Measurements from ENCODE around the gene TXNDC11.

The TXNDC11 gene

DNA sequence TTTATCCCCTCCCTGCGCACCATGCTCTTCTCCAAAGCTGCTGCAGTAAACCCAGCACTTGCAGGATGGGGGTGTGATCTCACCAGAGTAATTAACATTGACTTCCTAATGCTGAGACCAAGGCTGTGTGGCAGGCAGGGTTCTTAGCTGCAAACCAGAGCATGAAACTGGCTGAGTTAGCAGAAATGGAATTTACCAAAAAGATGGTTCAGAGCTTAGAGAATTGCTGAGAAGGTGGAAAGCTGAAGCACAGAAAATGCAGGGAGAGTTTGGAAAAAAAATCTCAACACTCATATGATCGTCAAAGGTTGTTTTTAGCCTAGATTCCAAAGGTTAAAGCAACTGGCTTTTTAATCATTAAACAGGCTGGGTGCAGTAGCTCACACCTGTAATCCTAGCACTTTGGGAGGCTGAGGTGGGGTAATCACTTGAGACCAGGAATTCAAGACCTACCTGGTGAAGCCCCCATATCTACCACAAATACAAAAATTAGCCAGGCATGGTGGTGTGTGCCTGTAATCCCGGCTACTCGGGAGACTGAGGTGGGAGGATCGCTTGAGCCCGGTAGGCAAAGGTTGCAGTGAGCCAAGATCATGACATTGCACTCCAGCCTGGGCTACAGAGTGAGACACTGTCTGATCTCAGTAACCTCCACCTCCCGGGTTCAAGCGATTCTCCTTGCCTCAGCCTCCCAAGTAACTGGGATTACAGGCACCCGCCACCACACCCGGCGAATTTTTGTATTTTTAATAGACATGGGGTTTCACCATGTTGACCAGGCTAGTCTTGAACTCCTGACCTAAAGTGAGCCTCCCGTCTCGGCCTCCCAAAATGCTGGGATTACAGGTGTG lies 6.0 kb upstream of the TXNDC11 start:
- no peak for DNase-seq

DNA sequence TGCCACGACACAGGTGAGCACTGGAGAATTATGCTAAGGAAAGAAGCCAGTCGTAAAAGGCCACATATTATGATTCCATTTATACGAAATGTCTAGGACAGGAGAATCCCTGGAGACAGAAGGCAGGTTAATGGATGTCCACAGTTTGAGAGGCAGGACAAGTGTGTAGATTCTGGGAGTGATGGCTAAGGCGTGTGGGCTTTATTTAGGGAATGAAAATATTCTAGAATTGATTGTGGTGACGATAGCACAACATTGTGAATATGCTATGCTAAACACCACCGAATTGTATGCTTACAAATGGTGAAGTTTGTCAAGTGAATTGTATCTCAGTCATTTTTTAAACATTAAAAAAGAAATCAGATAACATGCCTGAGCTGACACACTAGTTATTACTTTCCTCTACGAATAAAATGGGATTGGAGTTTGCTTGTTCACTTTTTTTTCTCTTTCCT lies 5.3 kb upstream of the TXNDC11 start:
- no peak for DNase-seq

DNA sequence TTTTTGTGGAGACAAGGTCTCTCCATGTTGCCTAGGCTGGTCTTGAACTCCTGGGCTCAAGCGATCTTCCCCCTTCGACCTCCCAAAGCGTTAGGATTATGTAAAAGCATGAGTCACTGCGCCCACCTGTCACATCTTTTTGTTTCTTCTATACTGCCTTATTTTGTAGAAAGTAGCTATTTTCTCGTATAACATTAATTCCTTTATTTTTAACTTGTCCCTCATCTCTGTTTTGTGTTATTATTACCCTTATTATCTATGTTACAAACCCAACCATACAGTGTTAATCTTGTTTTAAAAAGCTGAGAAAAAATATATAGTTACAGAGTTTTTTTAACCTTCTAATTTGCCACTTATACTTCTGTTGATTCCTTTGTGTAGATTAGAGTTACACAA lies 1.4 kb upstream of the TXNDC11 start:
- no peak for DNase-seq

DNA sequence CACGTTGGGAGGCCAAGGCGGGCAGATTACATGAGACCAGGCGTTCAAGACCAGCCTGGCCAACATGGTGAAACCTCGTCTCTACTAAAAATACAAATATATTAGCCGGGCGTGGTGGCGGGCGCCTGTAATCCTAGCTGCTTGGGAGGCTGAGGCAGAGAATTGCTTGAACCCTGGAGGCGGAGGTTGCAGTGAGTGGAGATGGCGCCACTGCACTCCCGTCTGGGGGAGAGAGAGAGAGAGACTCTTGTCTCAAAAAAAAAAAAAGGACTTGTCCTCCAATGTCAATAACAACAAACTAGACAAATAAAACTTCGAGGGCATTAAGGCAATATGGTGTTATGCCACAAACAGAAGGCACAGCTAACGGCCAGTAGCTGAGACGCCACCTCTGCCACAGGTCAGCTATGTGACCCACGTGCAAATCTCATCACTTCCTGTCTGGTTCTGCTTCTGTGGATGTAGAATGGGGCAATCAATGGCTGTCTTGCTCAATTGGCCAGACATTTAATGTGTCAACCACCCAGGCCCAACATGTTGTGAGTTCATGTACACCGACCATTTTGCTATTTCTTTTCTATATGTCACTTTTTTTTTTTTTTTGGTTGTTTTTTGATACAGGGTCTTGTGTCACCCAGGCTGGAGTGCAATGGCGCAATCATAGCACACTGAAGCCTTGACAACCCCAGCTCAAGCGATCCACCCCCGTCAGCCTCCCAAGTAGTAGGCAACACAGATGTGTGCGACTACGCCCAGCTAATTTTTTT lies 834 bp upstream of the TXNDC11 start:
- DNase-seq = peak; percentile 44

DNA sequence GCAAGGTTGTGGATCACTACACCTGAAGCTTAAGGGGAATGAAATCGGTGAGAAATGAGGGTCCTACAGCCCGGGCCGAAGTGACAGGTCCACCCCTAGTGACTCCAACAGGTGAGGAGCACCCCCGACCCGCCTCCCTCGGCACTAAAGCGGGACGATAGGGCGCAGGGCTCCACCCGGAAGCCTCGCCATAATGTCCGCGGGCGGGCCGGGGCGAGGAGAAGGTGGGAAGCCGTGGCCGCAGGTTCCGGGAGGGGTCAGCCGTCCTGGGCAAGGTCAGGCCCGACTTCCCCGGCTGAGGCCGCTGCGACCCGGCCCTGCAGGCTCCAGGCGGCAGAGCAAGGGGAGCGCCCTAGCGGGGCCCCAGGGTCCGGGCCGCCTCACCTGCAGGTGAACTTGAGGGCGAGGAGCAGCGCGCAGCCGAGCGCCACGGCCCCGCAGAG lies 543 bp downstream of the TXNDC11 start:
- no peak for DNase-seq

DNA sequence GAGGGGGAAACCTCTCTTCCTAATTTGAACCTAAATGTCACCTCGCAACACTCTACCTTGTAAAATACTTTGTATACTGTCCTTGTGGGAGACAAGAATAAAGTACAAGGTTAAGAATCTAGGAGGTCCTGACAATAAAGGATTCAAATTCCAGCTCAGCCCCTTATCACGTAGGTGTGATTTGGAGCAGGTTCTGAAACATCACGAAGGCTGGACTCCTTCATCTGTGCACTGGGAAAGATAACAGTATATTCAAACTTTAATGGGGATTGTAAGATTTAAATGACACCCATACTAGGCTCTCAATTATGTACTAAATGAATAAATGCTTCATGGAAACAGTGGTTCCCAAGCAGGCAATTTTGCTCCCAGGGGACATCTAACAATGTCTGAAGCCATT lies 2.1 kb downstream of the TXNDC11 start:
- no peak for DNase-seq

DNA sequence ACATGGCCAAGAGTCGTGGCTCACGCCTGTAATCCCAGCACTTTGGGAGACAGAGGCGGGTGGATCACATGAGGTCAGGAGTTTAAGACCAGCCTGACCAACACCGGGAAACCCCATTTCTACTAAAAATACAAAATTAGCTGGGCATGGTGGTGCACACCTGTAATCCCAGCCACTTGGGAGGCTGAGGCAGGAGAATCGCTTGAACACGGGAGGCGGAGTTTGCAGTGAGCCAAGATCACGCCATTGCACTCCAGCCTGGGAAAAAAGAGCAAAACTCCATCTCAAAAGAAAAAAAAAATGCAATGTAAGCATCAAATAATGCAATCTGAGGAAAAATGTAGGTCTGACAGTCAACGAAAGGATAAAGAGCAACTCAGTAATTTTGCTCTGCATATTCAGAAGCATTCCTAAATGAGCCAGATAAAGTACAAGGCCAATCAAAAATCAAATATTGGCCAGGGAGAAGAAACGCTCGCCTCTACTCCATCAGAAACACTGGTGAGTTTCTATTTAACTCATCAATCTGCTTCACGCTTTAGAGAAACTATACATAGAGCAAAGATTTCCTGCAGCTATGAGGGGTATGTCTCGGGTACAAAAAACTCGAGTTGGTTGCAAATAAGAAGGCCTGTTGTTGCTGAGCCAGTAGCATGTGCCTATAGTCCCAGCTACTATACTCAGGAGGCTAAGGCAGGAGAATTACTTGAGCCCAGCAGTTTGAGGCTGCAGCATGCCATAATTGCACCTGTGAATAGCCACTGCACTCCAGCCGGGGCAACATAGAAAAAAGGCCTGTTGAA lies 3.7 kb downstream of the TXNDC11 start:
- DNase-seq = no peak

DNA sequence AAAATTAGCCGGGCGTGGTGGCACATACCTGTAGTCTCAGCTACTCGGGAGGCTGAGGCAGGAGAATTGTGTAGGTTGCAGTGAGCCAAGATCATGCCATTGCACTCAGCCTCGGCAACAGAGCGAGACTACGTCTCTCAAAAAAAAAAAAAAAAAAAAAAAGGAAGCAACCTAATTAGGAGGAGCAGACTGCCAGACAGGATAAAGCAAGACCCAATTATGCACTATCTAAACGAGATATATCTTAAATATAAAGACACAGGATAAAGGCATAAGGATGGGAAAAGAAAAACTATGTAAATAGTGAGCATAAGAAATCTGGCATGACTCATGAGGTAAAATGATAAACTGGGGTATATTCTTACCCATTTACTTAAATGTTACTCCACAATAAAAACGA lies 4.9 kb downstream of the TXNDC11 start:
- no peak for DNase-seq

DNA sequence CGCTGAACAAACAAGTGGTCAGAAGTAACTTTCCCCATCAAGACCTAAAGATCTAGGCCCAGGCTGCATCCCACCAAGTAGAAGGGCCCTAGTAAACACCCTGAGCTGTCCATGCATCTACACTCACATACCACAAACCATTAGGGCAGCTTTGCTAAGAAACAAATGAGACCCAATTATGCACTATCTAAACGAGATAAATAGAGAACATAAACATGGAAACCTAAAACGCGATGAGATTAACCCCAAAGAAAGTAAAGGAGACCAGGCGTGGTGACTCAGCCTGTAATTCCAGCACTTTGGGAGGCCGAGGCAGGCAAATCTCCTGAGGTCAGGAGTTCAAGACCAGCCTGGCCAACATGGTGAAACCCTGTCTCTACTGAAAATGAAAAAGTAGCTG lies 5.8 kb downstream of the TXNDC11 start:
- no peak for DNase-seq

DNA sequence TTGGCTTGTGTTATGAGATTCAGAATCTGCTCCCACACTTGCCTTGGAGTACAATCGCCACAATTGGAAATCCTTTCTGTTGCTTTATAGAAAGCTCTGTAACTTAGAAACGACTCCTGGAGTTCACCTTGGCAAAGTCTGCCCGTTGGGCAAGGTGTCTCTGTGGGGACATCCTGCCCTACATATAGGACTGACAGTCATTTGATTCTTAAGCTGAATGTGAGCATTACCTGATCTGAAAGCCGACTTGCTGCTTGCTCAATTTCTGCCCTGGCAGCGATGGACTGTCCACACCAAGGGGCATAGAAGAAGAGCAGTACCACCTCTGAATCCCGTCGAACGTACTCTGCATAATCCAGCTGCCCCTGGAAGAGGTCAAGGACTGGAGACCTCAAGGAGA lies 6.9 kb downstream of the TXNDC11 start:
- DNase-seq = no peak

DNA sequence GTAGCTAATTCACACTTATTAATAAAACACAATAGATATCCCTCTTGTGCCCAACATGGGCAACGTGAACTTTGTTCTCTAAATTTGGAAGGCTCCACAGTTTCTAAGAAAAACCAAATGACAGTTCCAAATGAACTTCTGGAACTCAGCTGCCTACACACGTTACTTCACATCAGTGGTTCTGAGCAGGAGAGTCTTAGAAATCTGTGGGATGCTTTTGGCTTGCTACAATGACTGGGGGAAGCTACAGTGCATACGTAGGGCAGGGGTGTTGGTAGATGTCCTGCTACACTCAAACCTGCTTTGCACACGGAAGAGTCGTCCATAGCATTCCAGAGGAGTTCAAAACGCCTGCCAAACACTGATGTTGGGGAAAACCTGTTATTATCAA lies 8.0 kb downstream of the TXNDC11 start:
- DNase-seq = no peak

DNA sequence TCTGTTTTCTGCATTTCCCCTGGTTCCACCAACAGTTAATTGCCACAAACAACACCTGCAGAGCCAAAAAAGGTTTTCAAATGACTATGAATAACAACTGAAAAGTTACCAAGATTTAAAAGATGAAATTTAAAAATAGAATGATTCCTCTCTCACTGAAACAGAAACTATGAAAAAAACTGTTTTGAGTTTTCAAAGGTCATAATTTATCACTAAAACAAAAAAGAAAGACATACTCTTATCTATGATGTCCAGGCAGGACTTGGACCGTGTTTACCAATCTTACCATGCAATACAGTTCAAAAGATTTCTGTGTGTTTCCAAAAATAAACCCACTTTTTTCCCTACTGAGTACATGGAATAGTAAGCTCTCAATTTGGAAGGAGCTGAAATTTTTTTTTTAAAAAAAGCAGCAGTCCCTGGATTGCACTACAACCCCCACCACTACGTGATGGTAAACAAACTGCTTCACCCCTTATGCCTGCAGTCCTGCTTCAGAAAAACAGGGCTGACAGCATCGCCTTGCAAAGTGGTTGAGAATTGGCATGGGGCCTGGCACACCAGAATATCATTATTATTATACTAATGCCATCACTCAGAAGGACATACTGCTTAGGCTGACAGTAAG lies 8.5 kb downstream of the TXNDC11 start:
- DNase-seq = no peak

DNA sequence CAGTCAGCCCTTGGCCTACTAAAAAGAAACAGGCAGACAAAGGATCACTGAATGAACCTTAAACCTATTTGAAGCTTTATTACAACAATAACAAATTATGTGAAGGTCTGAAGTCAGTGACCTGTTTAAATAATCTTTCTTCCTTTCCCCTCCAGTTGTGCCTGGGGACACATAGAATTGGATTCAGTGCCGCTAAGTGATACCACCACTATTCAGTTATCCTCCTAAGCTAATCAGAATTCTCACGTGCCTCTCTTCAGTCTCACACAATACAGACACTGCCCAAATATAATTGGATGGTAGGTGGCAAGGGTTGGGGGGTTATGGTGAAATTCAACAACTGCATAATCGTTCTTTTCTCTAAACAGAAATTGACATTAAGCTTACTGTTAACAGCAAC lies 11.4 kb downstream of the TXNDC11 start:
- DNase-seq = no peak

DNA sequence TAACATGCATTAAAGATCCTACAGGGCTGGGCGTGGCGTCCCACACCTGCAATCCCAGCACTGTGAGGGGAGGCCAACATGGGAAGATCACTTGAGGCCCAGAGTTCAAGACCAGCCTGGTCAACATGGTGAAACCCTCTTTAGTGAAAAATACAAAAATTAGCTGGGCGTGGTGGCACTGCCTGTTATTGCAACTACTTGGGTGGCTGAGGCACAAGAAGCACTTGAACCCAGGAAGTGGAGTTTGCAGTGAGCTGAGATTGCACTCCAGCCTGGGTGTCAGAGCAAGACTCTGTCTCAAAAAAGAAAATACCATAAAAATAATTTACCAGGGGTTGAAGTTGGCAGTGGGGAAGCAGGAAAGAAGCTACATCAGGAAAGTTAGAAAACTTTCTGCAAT lies 12.9 kb downstream of the TXNDC11 start:
- DNase-seq = no peak

DNA sequence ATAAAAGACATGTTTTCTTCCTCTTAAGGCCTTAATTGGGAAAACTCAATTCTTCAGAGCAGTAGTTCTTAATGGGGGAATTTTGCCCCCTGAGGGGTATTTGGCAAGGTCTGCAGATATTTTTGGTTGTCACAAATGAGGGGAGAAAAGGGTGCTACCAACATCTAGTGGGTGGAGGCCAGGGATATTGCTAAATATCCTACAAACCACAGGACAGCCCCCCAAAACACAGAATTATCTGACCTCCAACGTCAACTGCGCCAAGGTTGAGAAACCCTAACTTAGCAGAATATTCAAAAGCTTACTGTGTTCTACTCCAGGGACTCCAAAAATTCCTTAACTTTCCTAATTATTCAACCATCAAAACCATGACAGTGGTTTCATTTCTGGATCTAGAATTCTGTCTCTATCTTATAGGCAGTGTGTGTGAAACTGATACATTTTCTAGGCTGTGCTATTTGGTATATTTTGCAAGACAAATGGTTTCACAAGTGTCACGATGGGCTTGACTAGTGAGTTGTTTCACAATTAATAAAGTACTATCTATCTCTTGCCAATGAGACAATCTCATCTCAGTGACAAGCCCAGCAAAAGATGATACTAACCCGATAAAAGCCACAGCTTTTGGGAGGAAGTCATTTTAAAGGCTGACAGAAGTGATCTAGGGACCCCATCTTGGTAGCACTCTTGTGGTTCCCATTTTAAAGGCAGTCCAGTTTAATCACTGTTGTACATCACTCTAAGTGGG lies 14.7 kb downstream of the TXNDC11 start:
- DNase-seq = no peak

DNA sequence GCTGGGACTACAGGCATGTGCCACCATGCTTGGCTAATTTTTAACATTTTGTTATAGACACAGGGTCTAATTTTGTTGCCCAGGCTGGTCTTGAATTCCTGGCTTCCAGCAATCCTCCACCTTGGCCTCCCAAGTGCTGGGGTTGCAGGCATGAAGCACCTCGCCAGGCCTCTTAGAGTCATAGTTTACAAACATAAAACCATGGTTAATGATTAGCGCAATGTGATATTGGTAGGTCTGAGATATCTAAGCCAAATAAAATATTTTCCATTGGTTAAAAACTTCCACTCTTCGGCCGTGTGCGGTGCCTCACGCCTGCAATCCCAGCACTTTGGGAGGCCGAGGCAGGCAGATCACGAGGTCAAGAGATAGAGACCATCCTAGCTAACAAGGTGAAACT lies 16.6 kb downstream of the TXNDC11 start:
- no peak for DNase-seq

DNA sequence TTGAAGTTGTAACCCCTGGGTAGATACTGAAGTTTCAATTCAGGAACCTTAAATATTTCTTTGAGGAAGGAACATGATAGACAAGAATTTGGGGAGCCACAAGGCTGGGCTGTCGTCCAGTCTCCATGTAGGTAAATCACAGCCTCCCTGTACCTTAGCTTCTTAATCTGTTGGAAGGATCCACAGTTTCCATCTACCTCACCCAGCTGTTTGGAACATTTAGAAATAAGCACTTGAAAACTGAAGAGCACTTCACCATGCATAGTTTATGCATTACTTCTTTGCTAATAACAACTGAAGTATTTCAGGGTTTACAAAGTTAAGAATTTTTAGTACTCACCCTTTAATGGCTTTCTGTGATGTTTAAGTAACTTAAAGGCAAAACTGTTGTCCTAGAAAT lies 17.2 kb downstream of the TXNDC11 start:
- DNase-seq = no peak

DNA sequence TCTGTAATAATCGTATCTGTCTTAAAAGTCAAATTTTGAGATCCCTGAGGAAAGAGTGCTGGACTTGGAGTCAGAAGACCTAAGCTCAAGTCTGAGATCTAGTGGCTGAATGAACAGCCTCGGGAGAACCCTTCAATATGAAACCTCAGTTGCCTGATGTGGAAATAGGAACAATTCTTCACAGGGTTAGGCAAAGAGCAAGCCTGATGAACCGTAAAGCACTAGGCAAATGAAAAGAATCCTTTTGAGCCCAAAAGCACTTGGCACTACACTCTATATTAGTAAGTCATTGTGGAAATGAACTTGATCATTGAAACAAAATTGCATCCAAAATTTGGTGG lies 20.2 kb downstream of the TXNDC11 start:
- DNase-seq = no peak

DNA sequence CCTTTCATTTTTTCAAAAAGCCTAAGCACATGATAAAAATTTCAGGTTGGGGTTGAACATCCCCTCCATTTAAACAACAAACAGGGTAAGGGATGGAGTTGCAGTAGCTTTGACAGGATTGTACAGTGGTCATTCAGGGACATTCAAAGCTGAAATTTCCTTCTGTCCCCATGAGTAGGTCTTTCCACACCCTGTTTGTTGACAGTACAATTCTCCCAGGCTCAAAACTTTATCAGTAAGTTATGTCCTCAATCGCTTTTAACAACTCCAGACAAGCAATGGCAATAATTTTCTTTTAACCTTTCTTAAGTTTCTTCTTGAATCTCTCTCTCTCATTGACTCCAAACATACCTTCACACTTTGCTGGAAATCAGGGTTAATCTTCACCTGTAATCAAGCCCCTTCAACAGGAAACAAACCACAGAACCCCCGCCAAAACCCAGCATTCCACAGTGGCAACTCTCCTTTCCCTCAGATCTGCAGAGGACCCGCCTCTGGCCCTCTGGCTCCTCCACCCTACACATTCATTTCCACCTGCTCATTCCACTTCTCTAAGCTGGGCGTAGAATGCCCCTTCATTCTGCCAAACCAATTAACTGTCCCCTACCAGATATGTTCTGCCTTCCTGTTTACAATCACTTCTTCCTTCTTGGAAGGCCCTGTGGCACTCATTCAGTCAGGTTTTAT lies 20.7 kb downstream of the TXNDC11 start:
- DNase-seq = no peak

DNA sequence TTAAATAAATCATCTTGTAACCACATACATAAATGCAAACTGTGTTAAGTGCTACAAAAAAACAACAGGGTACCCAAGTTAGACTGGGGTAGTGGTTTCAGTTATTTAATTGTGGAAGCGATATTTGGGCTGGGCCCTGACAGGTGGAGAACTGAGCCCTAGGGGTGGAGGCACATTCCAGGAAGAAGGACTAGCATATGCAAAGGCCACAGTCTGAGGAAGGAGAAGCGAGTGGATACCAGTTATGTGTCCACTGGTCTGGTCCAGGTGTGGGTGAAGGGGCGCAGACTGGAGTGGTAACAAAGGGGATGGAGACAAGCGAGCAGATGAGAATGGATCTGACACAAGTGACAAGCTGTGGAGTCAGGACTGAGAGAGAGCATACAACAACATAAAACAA lies 22.9 kb downstream of the TXNDC11 start:
- no peak for DNase-seq

DNA sequence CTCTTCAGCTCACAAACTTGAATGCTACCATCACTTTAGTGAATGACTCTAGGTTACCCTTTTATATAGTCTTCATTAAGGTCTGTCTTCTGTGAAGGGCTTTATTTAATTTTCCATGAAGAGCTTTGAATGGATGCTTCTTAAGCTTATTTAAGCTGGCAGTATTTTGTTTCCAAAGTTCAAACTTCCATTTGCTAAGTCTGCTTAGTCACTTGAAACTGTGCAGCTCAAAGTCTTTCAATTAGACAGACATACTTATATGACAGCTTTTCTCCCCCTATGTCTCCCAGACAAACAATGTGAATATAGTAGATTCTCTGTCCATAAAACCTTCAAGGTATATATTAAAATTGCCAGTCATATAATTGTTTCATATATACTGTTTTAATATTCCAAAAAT lies 23.5 kb downstream of the TXNDC11 start:
- DNase-seq = no peak

DNA sequence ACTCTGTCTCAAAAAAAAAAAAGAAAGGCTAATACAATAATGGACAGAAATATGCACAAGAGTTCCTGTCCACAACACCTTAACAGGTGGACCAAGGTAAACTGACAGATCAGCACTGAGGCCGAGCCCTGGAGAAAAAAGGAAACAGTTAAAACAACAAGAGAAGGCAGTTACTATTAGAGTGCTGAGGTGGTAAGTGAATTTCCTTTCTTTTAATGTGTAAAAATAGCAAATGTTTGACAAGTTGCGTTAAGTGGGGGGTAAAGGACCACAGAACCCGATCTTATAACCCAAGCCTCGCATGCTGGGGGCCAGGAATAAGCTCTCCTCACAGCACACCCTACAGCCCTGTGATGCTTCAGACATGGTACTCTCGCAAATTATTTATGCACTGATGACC lies 24.8 kb downstream of the TXNDC11 start:
- DNase-seq = no peak
